Colonic mucosa (tissue), 4 donors: Measurements from ENCODE around the gene CACNA2D2. TPM values are rescaled to one million over a fixed set of nuclear protein-coding genes. Genes with fewer than 3 reads are reported as not detected.

Experiments used
- DNase-seq: peaks from one replicate; pipeline ENCODE4 v3.0.0-alpha.2; 2020
- H3K27ac ChIP-seq: fragments of 200-600 bp; one replicate; pipeline ENCODE4 v1.8.0; 2021
- H3K27me3 ChIP-seq: fragments of 200-600 bp; one replicate; pipeline ENCODE4 v1.8.0; 2021
- H3K36me3 ChIP-seq: fragments of 200-600 bp; one replicate; pipeline ENCODE4 v1.8.0; 2021
- H3K4me1 ChIP-seq: fragments of 200-600 bp; one replicate; pipeline ENCODE4 v1.8.0; 2021; ENCODE audit warnings: mild to moderate bottlenecking
- H3K4me3 ChIP-seq: fragments of 200-600 bp; one replicate; pipeline ENCODE4 v1.8.0; 2021
- H3K9ac ChIP-seq, 2 donors: one replicate each; pipeline ENCODE4 v1.7.0; 2013; ENCODE audit warnings: control low read depth in 2 of 2, low read depth in 2 of 2, low read length in 2 of 2
- H3K9me3 ChIP-seq: fragments of 200-600 bp; one replicate; pipeline ENCODE4 v1.8.0; 2021
- CTCF ChIP-seq: fragments of 200-600 bp; IDR thresholded peaks from one replicate; pipeline ENCODE4 v1.8.0; 2022; ENCODE audit warnings: antibody characterized with exemption, mild to moderate bottlenecking
- intact Hi-C: fragments of 100-400 bp; cut with DNase I; formaldehyde crosslinking; loops from one replicate; pipeline ENCODE4 v1.14.1; 2022
- total RNA-seq, 2 donors: library from RNA; stranded (reverse); fragmentation: NEBNext Ultra II Directional in 1 of 2; extraction: Animal tissue kit (Norgen Biotek cat#: 25700) in 1 of 2; gene quantifications; one replicate each; pipeline ENCODE4 v1.2.1, GENCODE V29; 2021
- donor health status: healthy.
- donor health status: DM: no; HTN: no; CAD: no.
- donor health status: DM: no; HTN: no; CAD: no.

Gene CACNA2D2
- total RNA-seq, 2 donors from 2014 or later, result 2.4 to 3.3 TPM

GRCh38 chr3:50510325-50510724 is 6.9 kb upstream of the CACNA2D2 start:
- Histone ChIP-seq H3K4me1 (no peaks in the 10 kb centered on the region), H3K4me3 (no peak overlapping the region), H3K9ac (no peak overlapping the region), H3K36me3 (no peaks in the 10 kb centered on the region), H3K27me3 (no peaks in the 10 kb centered on the region), H3K9me3 (no peaks in the 10 kb centered on the region), H3K27ac (no peak overlapping the region)
- intact Hi-C loops, result no loop called here
- TF ChIP-seq CTCF, result no peak
- no peak for DNase-seq

- Histone ChIP-seq H3K27me3 (no peaks in the 10 kb centered on the region), H3K4me3 (no peak overlapping the region), H3K36me3 (no peaks in the 10 kb centered on the region), H3K4me1 (no peaks in the 10 kb centered on the region), H3K9me3 (no peaks in the 10 kb centered on the region), H3K27ac (no peak overlapping the region), H3K9ac (no peak overlapping the region)
- no peak for TF ChIP-seq CTCF
- DNase-seq, result no peak
- intact Hi-C loops, result no loop called here
Observed at GRCh38 chr3:50509715-50510114, 6.3 kb upstream of the CACNA2D2 start.

GRCh38 chr3:50508821-50509220 is 5.4 kb upstream of the CACNA2D2 start:
- no peak overlapping the region for H3K9ac ChIP-seq
- no peaks in the 10 kb centered on the region for H3K9me3 ChIP-seq
- intact Hi-C loops, result no loop called here
- H3K27ac ChIP-seq, result no peak overlapping the region
- no peak for TF ChIP-seq CTCF
- H3K27me3 ChIP-seq, result peaks cover 2% of the 10 kb centered on the region
- no peak overlapping the region for H3K4me3 ChIP-seq
- H3K36me3 ChIP-seq, result no peaks in the 10 kb centered on the region
- DNase-seq, result no peak
- no peaks in the 10 kb centered on the region for H3K4me1 ChIP-seq

GRCh38 chr3:50506169-50506568 is 2.7 kb upstream of the CACNA2D2 start:
- no peaks in the 10 kb centered on the region for H3K9me3 ChIP-seq
- no peak for DNase-seq
- no peak overlapping the region for H3K27ac ChIP-seq
- TF ChIP-seq CTCF, result no peak
- peaks cover 4% of the 10 kb centered on the region for H3K4me1 ChIP-seq
- no peak overlapping the region for H3K9ac ChIP-seq
- H3K36me3 ChIP-seq, result no peaks in the 10 kb centered on the region
- intact Hi-C loops, result no loop called here
- peaks cover 19% of the 10 kb centered on the region for H3K27me3 ChIP-seq
- H3K4me3 ChIP-seq, result no peak overlapping the region

GRCh38 chr3:50504681-50505080 is 1.2 kb upstream of the CACNA2D2 start:
- no peak for TF ChIP-seq CTCF
- Histone ChIP-seq H3K9ac (no peak overlapping the region), H3K9me3 (no peaks in the 10 kb centered on the region), H3K4me1 (peaks cover 4% of the 10 kb centered on the region), H3K27ac (no peak overlapping the region), H3K27me3 (peaks cover 19% of the 10 kb centered on the region), H3K36me3 (no peaks in the 10 kb centered on the region), H3K4me3 (no peak overlapping the region)
- intact Hi-C loops, result no loop called here
- no peak for DNase-seq
